ENCODE results near the gene JARID2. TPM values are rescaled to one million over a fixed set of nuclear protein-coding genes. Genes with fewer than 3 reads are reported as not detected.

Gene JARID2
- total and polyA plus RNA-seq, 4 donors, result 15.4 to 25.5 (median 23.1) TPM

DNA sequence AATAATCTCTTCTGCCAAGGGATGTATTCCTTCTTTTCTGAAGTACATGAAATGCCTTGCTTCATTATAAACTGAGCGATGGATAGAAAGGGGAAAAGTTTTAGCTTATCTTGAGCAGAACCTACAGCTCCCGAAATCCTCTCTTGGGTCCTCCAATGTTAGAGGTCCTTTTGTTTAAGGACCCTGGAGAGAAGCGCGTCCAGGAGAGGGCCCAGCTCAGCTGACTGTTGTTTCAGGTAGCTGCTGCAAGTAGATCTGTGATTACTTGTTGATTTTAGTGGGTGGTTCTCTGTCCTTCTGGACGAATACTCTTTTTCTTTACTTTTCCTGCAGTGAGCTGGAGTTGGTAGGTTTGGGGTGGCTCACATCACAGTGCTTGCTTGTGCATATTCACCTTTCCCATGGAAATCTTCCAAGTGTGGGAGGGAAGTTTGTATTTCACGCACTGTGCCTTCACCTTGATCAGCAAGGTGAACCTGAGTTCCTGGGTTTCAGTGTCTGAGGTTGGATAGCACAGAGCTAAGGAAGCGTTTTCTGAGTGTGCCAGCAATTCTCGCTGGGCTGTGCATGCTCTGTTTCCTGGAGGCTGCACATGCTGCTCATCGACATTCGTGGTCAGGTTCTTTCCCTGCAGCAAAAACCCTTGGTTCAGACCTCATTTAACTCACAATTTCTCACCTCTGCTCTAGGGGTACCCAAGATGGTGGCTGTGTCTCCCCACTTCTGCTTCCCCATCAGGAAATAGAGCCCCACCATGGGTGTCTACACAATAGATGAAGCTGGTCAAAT is 176.3 kb downstream of the JARID2 start:
- H3K27me3 ChIP-seq (ENCODE audit: control insufficient read depth, insufficient read depth, low read length), result no peaks in the 10 kb centered on the region
- H3K4me1 ChIP-seq (ENCODE audit: control insufficient read depth, insufficient read depth, low read length), result peaks cover 4% of the 10 kb centered on the region
- no peak overlapping the region for H3K27ac ChIP-seq (ENCODE audit: low read depth, low read length)
- DNase-seq (ENCODE audit: low read depth in 4 of 6, low spot score in 6 of 6), result no peak
- 70% methylated on average over 7 of the region's 10 CpGs for WGBS (ENCODE audit: insufficient coverage)
- H3K36me3 ChIP-seq (ENCODE audit: control insufficient read depth, insufficient read depth, low read length), result no peaks in the 10 kb centered on the region
- no peak overlapping the region for H3K4me3 ChIP-seq (ENCODE audit: low read depth, low read length)
- peaks cover 2% of the 10 kb centered on the region for H3K9me3 ChIP-seq (ENCODE audit: control insufficient read depth, insufficient read depth, low read length)

DNA sequence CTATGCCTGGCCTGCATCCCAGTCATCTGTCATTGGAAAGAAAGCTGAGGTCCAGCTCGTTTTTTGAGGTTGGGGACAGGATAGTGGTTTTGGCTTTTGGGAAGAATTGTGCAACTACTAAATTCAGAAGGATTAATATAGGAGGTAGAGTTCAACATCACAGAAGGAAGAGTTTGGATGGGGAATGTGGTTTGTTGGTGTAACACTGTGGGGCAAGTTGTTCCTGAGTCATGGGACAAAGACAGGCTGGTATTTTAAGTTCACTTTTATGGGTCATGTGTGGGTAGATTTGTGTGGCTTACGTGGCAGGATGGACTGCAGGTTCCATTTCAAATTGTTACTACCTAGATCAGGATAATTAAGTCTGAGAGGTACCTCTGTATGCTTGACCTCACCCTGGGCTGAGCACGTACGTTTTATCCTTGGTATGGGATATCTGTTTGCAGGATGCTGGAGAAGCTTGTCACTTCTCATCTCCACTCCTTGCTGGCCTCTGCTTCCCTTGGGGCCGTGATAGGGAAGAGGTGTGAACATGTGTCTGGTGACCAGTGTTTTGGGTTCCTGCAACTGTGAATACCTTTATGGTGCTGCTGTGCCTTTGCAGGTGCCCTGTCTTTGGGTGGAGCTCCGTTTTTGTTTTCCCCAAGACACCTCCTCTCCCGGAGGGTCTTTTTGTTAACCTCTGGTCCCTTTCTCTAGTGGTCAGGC is 177.6 kb downstream of the JARID2 start:
- Histone ChIP-seq H3K27ac (ENCODE audit: low read depth, low read length) (no peak overlapping the region), H3K4me1 (ENCODE audit: control insufficient read depth, insufficient read depth, low read length) (peaks cover 4% of the 10 kb centered on the region), H3K4me3 (ENCODE audit: low read depth, low read length) (no peak overlapping the region), H3K36me3 (ENCODE audit: control insufficient read depth, insufficient read depth, low read length) (no peaks in the 10 kb centered on the region), H3K27me3 (ENCODE audit: control insufficient read depth, insufficient read depth, low read length) (no peaks in the 10 kb centered on the region), H3K9me3 (ENCODE audit: control insufficient read depth, insufficient read depth, low read length) (peaks cover 2% of the 10 kb centered on the region)
- 88% methylated on average over 4 of the region's 7 CpGs for WGBS (ENCODE audit: insufficient coverage)
- DNase-seq (ENCODE audit: low read depth in 4 of 6, low spot score in 6 of 6), result no peak

DNA sequence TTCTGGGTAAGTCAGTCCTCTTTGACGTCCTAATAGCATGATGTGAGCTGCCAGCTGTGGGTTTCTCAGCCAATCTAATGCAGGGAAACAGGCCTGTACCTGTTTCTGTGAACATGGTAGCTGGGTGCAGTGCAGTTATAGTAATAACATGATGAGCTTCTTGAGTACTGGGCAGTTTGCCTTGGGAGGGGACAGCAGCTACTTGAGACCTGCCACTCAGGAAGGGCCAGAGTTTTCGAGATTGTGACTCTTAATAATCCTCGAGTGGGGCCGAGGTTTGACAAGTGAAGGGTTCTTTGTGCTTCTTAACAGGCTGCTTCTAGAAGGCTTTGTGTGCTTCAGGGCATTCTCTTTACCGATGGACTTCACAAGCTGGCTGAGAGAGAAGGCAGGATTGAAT is 180.1 kb downstream of the JARID2 start:
- Histone ChIP-seq H3K9me3 (ENCODE audit: control insufficient read depth, insufficient read depth, low read length) (no peaks in the 10 kb centered on the region), H3K36me3 (ENCODE audit: control insufficient read depth, insufficient read depth, low read length) (no peaks in the 10 kb centered on the region), H3K4me3 (ENCODE audit: low read depth, low read length) (no peak overlapping the region), H3K27me3 (ENCODE audit: control insufficient read depth, insufficient read depth, low read length) (no peaks in the 10 kb centered on the region), H3K4me1 (ENCODE audit: control insufficient read depth, insufficient read depth, low read length) (peaks cover 7% of the 10 kb centered on the region), H3K27ac (ENCODE audit: low read depth, low read length) (no peak overlapping the region)
- DNase-seq (ENCODE audit: low read depth in 4 of 6, low spot score in 6 of 6), result no peak
- 43% methylated on average over 4 of the region's 5 CpGs for WGBS (ENCODE audit: insufficient coverage)

DNA sequence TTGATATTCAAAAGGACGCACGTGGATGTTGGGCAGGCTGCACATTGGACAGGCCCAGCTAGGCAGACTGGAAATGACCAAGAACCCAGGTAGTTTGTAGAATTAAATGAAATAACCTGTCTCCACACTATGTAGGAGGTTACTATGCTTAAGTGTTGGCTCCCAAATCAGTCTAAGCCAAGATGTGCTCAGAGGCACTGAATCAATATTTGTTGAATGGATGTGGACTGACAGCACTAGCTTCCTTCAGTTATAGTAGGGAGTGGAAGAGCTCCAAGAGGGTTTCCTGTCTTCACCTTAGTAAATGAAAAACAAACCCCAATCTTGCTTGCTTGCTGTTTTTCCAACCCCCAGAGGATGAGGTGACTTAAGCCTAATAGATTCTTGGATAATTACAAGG is 180.5 kb downstream of the JARID2 start:
- H3K27ac ChIP-seq (ENCODE audit: low read depth, low read length), result no peak overlapping the region
- no peak overlapping the region for H3K4me3 ChIP-seq (ENCODE audit: low read depth, low read length)
- WGBS (ENCODE audit: insufficient coverage), result 89% methylated on average over 2 of the region's 2 CpGs
- no peak for DNase-seq (ENCODE audit: low read depth in 4 of 6, low spot score in 6 of 6)
- H3K36me3 ChIP-seq (ENCODE audit: control insufficient read depth, insufficient read depth, low read length), result no peaks in the 10 kb centered on the region
- H3K27me3 ChIP-seq (ENCODE audit: control insufficient read depth, insufficient read depth, low read length), result no peaks in the 10 kb centered on the region
- H3K9me3 ChIP-seq (ENCODE audit: control insufficient read depth, insufficient read depth, low read length), result no peaks in the 10 kb centered on the region
- peaks cover 7% of the 10 kb centered on the region for H3K4me1 ChIP-seq (ENCODE audit: control insufficient read depth, insufficient read depth, low read length)

DNA sequence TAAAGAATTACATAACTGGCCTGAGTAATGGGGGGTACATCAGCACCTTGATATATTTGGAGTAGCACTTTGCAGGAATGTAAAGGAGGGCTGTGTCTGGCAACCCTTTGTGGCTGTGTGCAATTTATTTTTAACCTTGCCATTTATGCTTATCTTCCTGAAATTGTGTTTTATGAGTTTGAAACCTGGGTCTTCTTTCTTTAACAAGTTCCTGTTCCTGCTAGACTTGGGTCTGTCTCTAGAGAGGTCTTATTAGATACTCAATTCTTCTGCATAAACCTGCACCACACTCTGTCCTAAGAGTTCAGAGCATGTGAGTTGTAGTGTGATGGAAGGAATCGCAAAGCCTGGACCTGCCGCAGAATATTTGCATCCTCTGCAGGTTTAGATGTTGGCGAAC is 181.0 kb downstream of the JARID2 start:
- H3K27me3 ChIP-seq (ENCODE audit: control insufficient read depth, insufficient read depth, low read length), result no peaks in the 10 kb centered on the region
- H3K4me1 ChIP-seq (ENCODE audit: control insufficient read depth, insufficient read depth, low read length), result peaks cover 10% of the 10 kb centered on the region
- H3K36me3 ChIP-seq (ENCODE audit: control insufficient read depth, insufficient read depth, low read length), result no peaks in the 10 kb centered on the region
- no peak for DNase-seq (ENCODE audit: low read depth in 4 of 6, low spot score in 6 of 6)
- 21% methylated on average over 2 of the region's 3 CpGs for WGBS (ENCODE audit: insufficient coverage)
- H3K4me3 ChIP-seq (ENCODE audit: low read depth, low read length), result no peak overlapping the region
- H3K9me3 ChIP-seq (ENCODE audit: control insufficient read depth, insufficient read depth, low read length), result no peaks in the 10 kb centered on the region
- H3K27ac ChIP-seq (ENCODE audit: low read depth, low read length), result no peak overlapping the region

GRCh38 chr6:15427331-15428070 is 181.6 kb downstream of the JARID2 start:
- no peak overlapping the region for H3K4me3 ChIP-seq (ENCODE audit: low read depth, low read length)
- peaks cover 15% of the 10 kb centered on the region for H3K4me1 ChIP-seq (ENCODE audit: control insufficient read depth, insufficient read depth, low read length)
- H3K27me3 ChIP-seq (ENCODE audit: control insufficient read depth, insufficient read depth, low read length), result no peaks in the 10 kb centered on the region
- H3K27ac ChIP-seq (ENCODE audit: low read depth, low read length), result no peak overlapping the region
- peak in 3 of 6 donors; percentile 48 to 88 (median 71) for DNase-seq (ENCODE audit: low read depth in 4 of 6, low spot score in 6 of 6)
- H3K36me3 ChIP-seq (ENCODE audit: control insufficient read depth, insufficient read depth, low read length), result no peaks in the 10 kb centered on the region
- 22% methylated on average over 1 of the region's 5 CpGs for WGBS (ENCODE audit: insufficient coverage)
- H3K9me3 ChIP-seq (ENCODE audit: control insufficient read depth, insufficient read depth, low read length), result no peaks in the 10 kb centered on the region

DNA sequence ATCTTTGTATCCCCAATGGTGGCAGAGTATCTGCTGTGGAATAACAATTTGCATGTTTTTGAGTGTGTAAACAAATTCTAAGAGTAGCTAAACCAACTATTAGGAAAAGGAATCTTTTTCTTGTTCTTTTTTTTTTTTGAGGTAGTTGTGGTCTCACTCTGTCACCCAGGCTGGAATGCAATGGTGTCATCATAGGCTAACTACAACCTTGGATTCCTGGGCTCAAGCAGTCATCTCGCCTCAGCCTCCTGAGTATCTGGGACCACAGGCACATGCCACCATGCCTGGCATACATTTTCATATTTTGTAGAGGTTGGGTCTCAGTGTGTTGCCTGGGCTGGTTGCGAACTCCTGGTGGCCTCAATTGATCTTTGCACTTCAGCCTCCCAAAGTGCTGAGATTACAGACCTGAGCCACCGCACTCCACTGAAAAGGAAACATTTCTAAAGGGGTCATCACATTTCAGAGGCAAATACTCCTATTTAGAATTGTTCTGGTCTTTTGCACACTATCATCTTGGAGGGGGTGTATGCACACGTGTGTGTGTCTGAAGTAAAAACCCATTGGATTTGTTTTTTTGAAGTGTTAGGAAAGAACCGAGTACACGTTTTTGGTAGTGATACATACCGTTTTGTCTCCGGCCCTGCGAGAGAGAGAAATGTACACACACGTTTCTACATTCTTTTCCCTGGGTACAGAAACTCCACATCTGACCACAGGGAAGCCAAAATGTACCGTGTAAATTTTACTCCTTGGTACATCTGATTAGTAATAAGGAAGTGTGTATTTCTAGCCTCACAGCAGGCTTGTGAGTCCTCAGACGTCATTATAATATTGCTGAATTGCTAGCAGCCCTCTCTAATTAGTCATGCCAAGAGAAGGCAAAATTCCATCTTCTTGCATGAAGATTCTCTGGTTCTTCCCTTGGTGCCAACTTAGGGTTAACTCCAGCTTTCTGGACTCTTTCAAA is 183.6 kb downstream of the JARID2 start:
- H3K4me1 ChIP-seq (ENCODE audit: control insufficient read depth, insufficient read depth, low read length), result peaks cover 15% of the 10 kb centered on the region
- no peak overlapping the region for H3K27ac ChIP-seq (ENCODE audit: low read depth, low read length)
- H3K9me3 ChIP-seq (ENCODE audit: control insufficient read depth, insufficient read depth, low read length), result no peaks in the 10 kb centered on the region
- 58% methylated on average over 2 of the region's 12 CpGs for WGBS (ENCODE audit: insufficient coverage)
- H3K27me3 ChIP-seq (ENCODE audit: control insufficient read depth, insufficient read depth, low read length), result no peaks in the 10 kb centered on the region
- peak in 1 of 6 donors; percentile 68 for DNase-seq (ENCODE audit: low read depth in 4 of 6, low spot score in 6 of 6)
- no peak overlapping the region for H3K4me3 ChIP-seq (ENCODE audit: low read depth, low read length)
- H3K36me3 ChIP-seq (ENCODE audit: control insufficient read depth, insufficient read depth, low read length), result no peaks in the 10 kb centered on the region

DNA sequence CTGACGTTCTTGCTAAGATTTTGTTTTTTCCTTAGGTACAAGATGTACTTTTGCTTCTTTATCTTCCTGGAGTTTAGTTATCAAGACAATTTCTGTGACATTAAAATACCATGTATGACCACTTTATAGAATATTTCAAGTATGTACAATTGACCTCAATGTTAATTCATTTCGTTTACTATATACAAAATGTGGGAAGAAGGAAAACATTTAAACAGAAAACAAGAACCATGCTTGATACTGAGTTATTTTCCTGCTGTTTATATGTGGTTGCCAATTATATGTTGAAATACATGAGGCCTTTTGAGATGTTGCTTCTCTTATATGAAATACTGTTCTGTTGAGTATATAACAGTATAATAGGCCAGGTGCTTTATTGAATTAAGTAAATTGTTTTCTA is 184.3 kb downstream of the JARID2 start:
- no peak for DNase-seq (ENCODE audit: low read depth in 4 of 6, low spot score in 6 of 6)
- no peaks in the 10 kb centered on the region for H3K36me3 ChIP-seq (ENCODE audit: control insufficient read depth, insufficient read depth, low read length)
- no CpG with 5 or more reads among the region's 2 CpGs for whole genome bisulfite sequencing (ENCODE audit: insufficient coverage)
- H3K27me3 ChIP-seq (ENCODE audit: control insufficient read depth, insufficient read depth, low read length), result no peaks in the 10 kb centered on the region
- H3K27ac ChIP-seq (ENCODE audit: low read depth, low read length), result no peak overlapping the region
- no peak overlapping the region for H3K4me3 ChIP-seq (ENCODE audit: low read depth, low read length)
- peaks cover under 1% of the 10 kb centered on the region for H3K9me3 ChIP-seq (ENCODE audit: control insufficient read depth, insufficient read depth, low read length)
- H3K4me1 ChIP-seq (ENCODE audit: control insufficient read depth, insufficient read depth, low read length), result peaks cover 15% of the 10 kb centered on the region

GRCh38 chr6:15430931-15431405 is 185.1 kb downstream of the JARID2 start:
- no peak overlapping the region for H3K4me3 ChIP-seq (ENCODE audit: low read depth, low read length)
- DNase-seq (ENCODE audit: low read depth in 4 of 6, low spot score in 6 of 6), result peak in 1 of 6 donors; percentile 74
- H3K36me3 ChIP-seq (ENCODE audit: control insufficient read depth, insufficient read depth, low read length), result no peaks in the 10 kb centered on the region
- no peaks in the 10 kb centered on the region for H3K27me3 ChIP-seq (ENCODE audit: control insufficient read depth, insufficient read depth, low read length)
- no peak overlapping the region for H3K27ac ChIP-seq (ENCODE audit: low read depth, low read length)
- 35% methylated on average over 5 of the region's 6 CpGs for WGBS (ENCODE audit: insufficient coverage)
- H3K4me1 ChIP-seq (ENCODE audit: control insufficient read depth, insufficient read depth, low read length), result peaks cover 17% of the 10 kb centered on the region
- peaks cover 2% of the 10 kb centered on the region for H3K9me3 ChIP-seq (ENCODE audit: control insufficient read depth, insufficient read depth, low read length)
